Progenitor cell of endocrine pancreas (in vitro differentiated cells): ENCODE results near the gene ITPRID2. TPM values are rescaled to one million over a fixed set of nuclear protein-coding genes. Genes with fewer than 3 reads are reported as not detected.

Source experiments
- DNase-seq: peaks from one replicate; pipeline ENCODE4 v3.0.0; 2021; ENCODE audit warnings: low spot score; ENCODE audit not compliant: unreplicated experiment
- H3K27ac Mint-ChIP-seq: 2 replicates; pipeline ENCODE4 v1.8.0; 2021; ENCODE audit warnings: mild to moderate bottlenecking, moderate library complexity, mixed read lengths
- H3K27me3 Mint-ChIP-seq: 2 replicates; pipeline ENCODE4 v1.8.0; 2021; ENCODE audit warnings: mixed read lengths
- H3K36me3 Mint-ChIP-seq: 2 replicates; pipeline ENCODE4 v1.8.0; 2022; ENCODE audit warnings: mixed read lengths; ENCODE audit not compliant: insufficient read depth
- H3K4me1 Mint-ChIP-seq: 2 replicates; pipeline ENCODE4 v1.8.0; 2021; ENCODE audit warnings: low read depth, mixed read lengths
- H3K4me3 Mint-ChIP-seq: 2 replicates; pipeline ENCODE4 v1.8.0; 2021; ENCODE audit warnings: low read depth, mild to moderate bottlenecking, moderate library complexity, mixed read lengths
- H3K9me3 Mint-ChIP-seq: 2 replicates; pipeline ENCODE4 v1.8.0; 2021; ENCODE audit warnings: low read depth, mixed read lengths
- total RNA-seq: library from RNA; stranded (reverse); gene quantifications from 2 replicates; pipeline ENCODE4 v1.2.1, GENCODE V29; 2021
- TF ChIP-seq, protein P1 (sequence below): fragments of 200-600 bp; sonication (generic); IDR thresholded peaks from one replicate; pipeline ENCODE4 v1.5.0; 2021; ENCODE audit warnings: antibody characterized with exemption, mild to moderate bottlenecking; ENCODE audit not compliant: unreplicated experiment

ITPRID2 gene
- total RNA-seq, 1 donor from 2014 or later = 69.7 TPM

DNA sequence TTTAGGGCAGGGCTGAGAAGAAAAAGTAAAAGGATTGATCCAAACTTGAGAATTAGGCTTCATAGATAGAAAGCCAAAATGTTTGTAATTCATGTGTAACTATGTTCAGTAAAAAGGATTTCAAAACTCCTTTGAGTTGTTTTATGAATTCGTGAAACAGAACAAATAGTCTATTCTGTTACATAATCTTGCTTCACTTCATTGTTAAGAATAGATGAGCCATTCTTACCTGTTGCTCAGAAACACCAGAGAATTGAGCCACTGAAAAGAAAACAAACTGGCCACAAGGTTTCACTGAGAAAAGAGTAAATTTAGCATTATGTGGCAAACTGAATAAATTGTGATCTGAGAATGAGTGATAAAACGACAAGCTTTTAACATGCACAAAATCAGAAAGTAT lies 4.5 kb upstream of the ITPRID2 start:
- TF ChIP-seq, protein P1, sequence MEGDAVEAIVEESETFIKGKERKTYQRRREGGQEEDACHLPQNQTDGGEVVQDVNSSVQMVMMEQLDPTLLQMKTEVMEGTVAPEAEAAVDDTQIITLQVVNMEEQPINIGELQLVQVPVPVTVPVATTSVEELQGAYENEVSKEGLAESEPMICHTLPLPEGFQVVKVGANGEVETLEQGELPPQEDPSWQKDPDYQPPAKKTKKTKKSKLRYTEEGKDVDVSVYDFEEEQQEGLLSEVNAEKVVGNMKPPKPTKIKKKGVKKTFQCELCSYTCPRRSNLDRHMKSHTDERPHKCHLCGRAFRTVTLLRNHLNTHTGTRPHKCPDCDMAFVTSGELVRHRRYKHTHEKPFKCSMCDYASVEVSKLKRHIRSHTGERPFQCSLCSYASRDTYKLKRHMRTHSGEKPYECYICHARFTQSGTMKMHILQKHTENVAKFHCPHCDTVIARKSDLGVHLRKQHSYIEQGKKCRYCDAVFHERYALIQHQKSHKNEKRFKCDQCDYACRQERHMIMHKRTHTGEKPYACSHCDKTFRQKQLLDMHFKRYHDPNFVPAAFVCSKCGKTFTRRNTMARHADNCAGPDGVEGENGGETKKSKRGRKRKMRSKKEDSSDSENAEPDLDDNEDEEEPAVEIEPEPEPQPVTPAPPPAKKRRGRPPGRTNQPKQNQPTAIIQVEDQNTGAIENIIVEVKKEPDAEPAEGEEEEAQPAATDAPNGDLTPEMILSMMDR = no peak
- H3K27me3 Mint-ChIP-seq = no peaks in the 10 kb centered on the region
- no peak overlapping the region for H3K27ac Mint-ChIP-seq
- H3K4me3 Mint-ChIP-seq = no peak overlapping the region
- H3K36me3 Mint-ChIP-seq = no peaks in the 10 kb centered on the region
- DNase-seq = no peak
- no peaks in the 10 kb centered on the region for H3K9me3 Mint-ChIP-seq
- peaks cover 7% of the 10 kb centered on the region for H3K4me1 Mint-ChIP-seq

DNA sequence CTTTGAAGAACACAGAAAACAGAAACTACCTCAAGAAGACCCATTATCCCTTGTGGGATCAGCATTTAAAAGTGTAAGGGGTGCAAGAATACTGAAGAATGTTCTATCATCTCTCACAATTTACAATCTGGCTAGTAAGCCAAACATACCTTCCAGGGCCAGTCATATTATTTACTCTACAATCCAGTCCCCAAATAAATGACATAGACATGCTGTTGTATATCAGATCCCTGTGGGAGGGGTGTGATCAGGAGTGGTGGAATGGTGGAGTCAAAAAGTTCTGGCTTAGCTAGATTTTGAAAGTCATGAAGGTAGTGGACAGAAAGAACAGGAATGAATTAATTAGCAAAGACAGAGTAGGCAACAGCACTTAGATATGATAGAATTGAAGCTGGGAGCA lies 1.8 kb upstream of the ITPRID2 start:
- no peak for DNase-seq
- TF ChIP-seq, protein P1 = no peak
- no peak overlapping the region for H3K4me3 Mint-ChIP-seq
- no peak overlapping the region for H3K27ac Mint-ChIP-seq
- H3K36me3 Mint-ChIP-seq = peaks cover 2% of the 10 kb centered on the region
- no peaks in the 10 kb centered on the region for H3K9me3 Mint-ChIP-seq
- H3K27me3 Mint-ChIP-seq = no peaks in the 10 kb centered on the region
- H3K4me1 Mint-ChIP-seq = peaks cover 27% of the 10 kb centered on the region

DNA sequence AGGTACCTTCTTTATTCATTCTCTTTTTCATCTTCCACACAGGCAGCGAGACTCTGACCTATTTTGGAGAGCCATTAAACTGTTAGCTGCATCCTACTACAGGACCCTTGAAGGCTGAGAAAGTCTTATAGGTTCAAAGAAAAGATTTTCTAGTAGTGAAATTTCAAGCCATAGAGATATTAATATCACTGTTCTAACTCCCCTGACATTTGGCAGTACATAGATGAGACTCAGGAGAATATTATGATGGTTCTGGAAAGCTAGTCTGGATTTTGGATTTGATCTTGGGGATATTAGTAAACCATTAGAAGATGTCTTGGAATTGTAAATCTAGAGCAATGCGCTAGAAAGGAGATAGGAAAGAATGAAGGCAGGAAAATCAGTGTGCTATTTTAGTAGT lies 1.3 kb upstream of the ITPRID2 start:
- TF ChIP-seq, protein P1 = no peak
- H3K36me3 Mint-ChIP-seq = peaks cover 2% of the 10 kb centered on the region
- peaks cover 27% of the 10 kb centered on the region for H3K4me1 Mint-ChIP-seq
- H3K27me3 Mint-ChIP-seq = no peaks in the 10 kb centered on the region
- no peak overlapping the region for H3K27ac Mint-ChIP-seq
- no peaks in the 10 kb centered on the region for H3K9me3 Mint-ChIP-seq
- H3K4me3 Mint-ChIP-seq = no peak overlapping the region
- no peak for DNase-seq

DNA sequence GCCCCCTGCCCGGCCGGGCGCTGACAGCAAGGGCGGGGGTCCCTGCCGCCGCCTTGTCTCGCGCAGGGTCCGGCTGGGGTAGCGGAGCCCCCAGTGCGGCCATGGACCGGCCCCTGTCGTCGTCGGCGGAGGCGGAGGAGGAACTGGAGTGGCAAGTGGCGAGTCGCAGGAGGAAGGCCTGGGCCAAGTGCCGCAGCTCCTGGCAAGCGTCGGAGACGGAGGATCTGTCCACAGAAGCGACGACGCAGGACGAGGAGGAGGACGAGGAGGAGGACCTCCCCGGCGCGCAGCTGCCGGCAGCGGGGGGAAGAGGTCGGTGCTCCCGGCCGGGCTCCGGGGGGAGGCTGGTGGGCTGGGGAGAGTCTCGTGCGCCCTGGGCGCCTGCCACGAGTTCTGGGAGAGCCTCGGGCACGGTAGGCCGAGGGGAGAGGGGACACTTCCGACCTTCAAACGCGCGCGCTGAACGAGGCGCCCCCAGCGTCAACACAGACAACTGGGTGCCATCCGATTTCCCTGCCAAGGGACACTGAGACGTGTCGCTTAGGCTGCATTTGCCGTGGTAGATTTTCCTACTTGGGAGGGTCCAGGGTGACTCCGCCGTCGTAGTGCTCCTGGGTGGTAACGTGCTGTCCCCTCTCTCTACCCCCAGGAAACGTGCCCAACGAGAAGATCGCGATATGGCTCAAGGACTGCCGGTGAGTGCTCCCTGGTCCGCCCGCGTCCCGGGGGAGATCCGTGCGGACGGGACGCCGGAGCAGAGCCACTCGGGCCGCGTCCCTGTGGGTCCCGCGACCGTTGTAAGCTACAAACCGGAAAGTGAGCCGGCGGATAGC lies 652 bp downstream of the ITPRID2 start:
- H3K27me3 Mint-ChIP-seq = no peaks in the 10 kb centered on the region
- peaks cover 5% of the 10 kb centered on the region for H3K36me3 Mint-ChIP-seq
- peak; percentile 28 for DNase-seq
- TF ChIP-seq, protein P1 = peak; percentile 41
- H3K4me1 Mint-ChIP-seq = peaks cover 35% of the 10 kb centered on the region
- peak overlapping the region; percentile 97 for H3K27ac Mint-ChIP-seq
- no peaks in the 10 kb centered on the region for H3K9me3 Mint-ChIP-seq
- peak overlapping the region; percentile 94 for H3K4me3 Mint-ChIP-seq

DNA sequence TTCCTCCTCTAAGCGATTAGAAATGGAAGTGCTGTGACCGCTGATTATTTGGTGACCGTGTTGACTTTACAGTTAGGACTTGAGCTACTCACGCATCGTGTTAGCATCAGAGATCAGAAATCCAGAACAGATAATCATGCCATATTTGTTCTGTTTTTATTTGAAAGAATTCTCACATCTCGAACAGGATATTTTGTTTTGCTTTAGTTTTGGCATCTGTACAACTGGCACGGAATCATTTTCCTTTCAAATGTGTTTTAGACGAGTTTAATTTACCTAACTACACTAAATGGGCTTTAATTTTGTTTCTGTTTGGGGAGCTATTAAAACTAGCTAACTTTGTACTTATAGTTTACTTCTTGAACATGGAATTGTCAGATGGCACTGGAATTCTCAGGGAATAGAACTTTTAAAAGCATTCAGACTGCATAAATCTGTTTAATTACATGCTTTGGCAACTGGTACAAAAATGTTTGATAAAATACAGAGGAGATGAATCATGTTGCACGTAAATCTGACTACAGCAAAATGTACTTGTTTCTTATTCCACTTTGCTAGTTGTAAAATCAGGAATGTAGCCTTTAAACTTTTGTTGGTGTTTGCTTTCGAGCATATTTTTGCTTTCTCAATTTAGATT lies 1.4 kb downstream of the ITPRID2 start:
- H3K4me1 Mint-ChIP-seq = peaks cover 35% of the 10 kb centered on the region
- peaks cover 5% of the 10 kb centered on the region for H3K36me3 Mint-ChIP-seq
- H3K27me3 Mint-ChIP-seq = no peaks in the 10 kb centered on the region
- no peaks in the 10 kb centered on the region for H3K9me3 Mint-ChIP-seq
- no peak for DNase-seq
- H3K27ac Mint-ChIP-seq = peak overlapping the region; percentile 97
- TF ChIP-seq, protein P1 = no peak
- H3K4me3 Mint-ChIP-seq = peak overlapping the region; percentile 94
